ENCODE measurements around the gene ZMIZ1. TPM values are rescaled to one million over a fixed set of nuclear protein-coding genes. Genes with fewer than 3 reads are reported as not detected.

The ZMIZ1 gene
- total RNA-seq, 1 experiment from 2014 or later, result 28.4 TPM

GRCh38 chr10:79106256-79107050 lies 37.7 kb downstream of the ZMIZ1 start:
- no peaks in the 10 kb centered on the region for H3K9me2 ChIP-seq (ENCODE audit: insufficient read depth)
- no peaks in the 10 kb centered on the region for H4K20me1 ChIP-seq (ENCODE audit: insufficient read depth)
- no peak overlapping the region for H2AFZ ChIP-seq (ENCODE audit: low read depth, low read length, poor library complexity, severe bottlenecking)
- intact Hi-C loops (cut with micrococcal nuclease), result no loop called here
- ChIA-PET RAD21 (ENCODE audit: low non-redundant PET in 1 of 2, low total read pairs in 2 of 2, uncharacterized antibody in 2 of 2, unreplicated experiment in 2 of 2) (no interaction called here), POLR2A (no interaction called here), CTCF (no interaction called here)
- BruUV-seq (replicated peaks), result no TSS peak
- no peak overlapping the region for H3K27ac ChIP-seq (ENCODE audit: low read depth, low read length)
- H3K9me3 ChIP-seq (ENCODE audit: control insufficient read depth in 1 of 2, insufficient read depth in 1 of 2, low read depth in 1 of 2, low read length in 2 of 2), result no peaks in the 10 kb centered on the region
- H3K4me1 ChIP-seq (ENCODE audit: control insufficient read depth in 1 of 2, insufficient read depth in 2 of 2, low read length in 2 of 2), result peaks cover 18 to 22% of the 10 kb centered on the region in 2 experiments
- H3K27me3 ChIP-seq (ENCODE audit: insufficient read depth, low read length), result no peaks in the 10 kb centered on the region
- H3K4me2 ChIP-seq (ENCODE audit: low read length), result no peak overlapping the region
- DNase-seq (ENCODE audit: low read depth, low spot score) (no peak), ATAC-seq (no peak)
- no peak overlapping the region for H3K4me3 ChIP-seq (replicated peaks in 1 of 2; ENCODE audit: low read depth in 1 of 2, low read length in 2 of 2)
- H3K79me2 ChIP-seq (ENCODE audit: insufficient read depth, low read length), result peaks cover 36% of the 10 kb centered on the region; the same call in 1 of the 2 replicates
- no peak overlapping the region for H3K9ac ChIP-seq (ENCODE audit: low read length)
- TF ChIP-seq TCF7L2 (IDR thresholded peaks at IDR 0.05; ENCODE audit: borderline replicate concordance, extremely low read depth, insufficient read depth, insufficient read length), result no peak
- TF ChIP-seq SIN3A (IDR thresholded peaks at IDR 0.05; ENCODE audit: low read depth), result no peak
- no peak for TF ChIP-seq SRF (IDR thresholded peaks at IDR 0.05; ENCODE audit: low read depth)
- no peak for TF ChIP-seq REST (IDR thresholded peaks at IDR 0.05; ENCODE audit: low read depth)
- no peak for TF ChIP-seq CTCF (IDR thresholded peaks at IDR 0.05 in 2 of 3, conservative IDR thresholded peaks at IDR 0.05 in 1 of 3; ENCODE audit: borderline replicate concordance in 1 of 3, insufficient read depth in 1 of 3, low read depth in 2 of 3, low read length in 2 of 3)
- TF ChIP-seq ZFX (IDR thresholded peaks at IDR 0.05), result no peak
- 0 out of 4 replicates have a peak, but pooled peaks cover 0 to 3% of the 10 kb centered on the region in 2 experiments for H3K36me3 ChIP-seq (ENCODE audit: control insufficient read depth in 1 of 2, insufficient read depth in 2 of 2, low read length in 2 of 2)
